Spinal cord (tissue), 10 donors: Measurements from ENCODE around the gene TUT7. TPM values are rescaled to one million over a fixed set of nuclear protein-coding genes. Genes with fewer than 3 reads are reported as not detected.
A peak's percentile ranks its signal among the peaks of the same experiment; 100 is the strongest.

Source experiments
- DNase-seq, 6 donors: peaks; one replicate each; pipeline versions ENCODE4 v3.0.0 to v3.0.0-alpha.2; 2013 to 2015; ENCODE audit warnings: low spot score in 6 of 6, low read depth in 4 of 6
- H3K27ac ChIP-seq: one replicate; pipeline ENCODE4 v1.5.1; 2013; ENCODE audit warnings: low read depth, low read length, control low read depth
- H3K27me3 ChIP-seq: one replicate; pipeline ENCODE4 v1.6.1; 2013; ENCODE audit warnings: low read length; ENCODE audit not compliant: control insufficient read depth, insufficient read depth
- H3K36me3 ChIP-seq: one replicate; pipeline ENCODE4 v1.6.1; 2013; ENCODE audit warnings: low read length; ENCODE audit not compliant: control insufficient read depth, insufficient read depth
- H3K4me1 ChIP-seq: one replicate; pipeline ENCODE4 v1.6.1; 2013; ENCODE audit warnings: low read length; ENCODE audit not compliant: control insufficient read depth, insufficient read depth
- H3K4me3 ChIP-seq: one replicate; pipeline ENCODE4 v1.5.1; 2013; ENCODE audit warnings: low read depth, low read length, control low read depth
- H3K9me3 ChIP-seq: one replicate; pipeline ENCODE4 v1.6.1; 2013; ENCODE audit warnings: low read length; ENCODE audit not compliant: control insufficient read depth, insufficient read depth
- WGBS: methylation state at CpG from one replicate; pipeline ENCODE4 v1.1.5; 2013; ENCODE audit warnings: missing lambda C conversion rate; ENCODE audit not compliant: insufficient coverage; 5-methylcytosine and 5-hydroxymethylcytosine counted together
- polyA plus RNA-seq, 2 donors: library from polyadenylated mRNA; unstranded; fragments of 120-200 nt; gene quantifications; one replicate each; pipeline ENCODE4 v1.2.1, GENCODE V29; 2013; ENCODE audit not compliant: insufficient read length in 2 of 2
- total RNA-seq, 2 donors: library from RNA; depleted of rRNA in 1 of 2; stranded (reverse); fragments of 120-200 nt in 1 of 2; fragments of >200 nt in 1 of 2; gene quantifications; one replicate each; pipeline versions ENCODE4 v1.2.3 to v1.2.4, GENCODE V29; 2013 to 2014
- donor health status: healthy.

The TUT7 gene
- total and polyA plus RNA-seq, 4 donors, result 11.5 to 30.7 (median 21.3) TPM

- no peaks in the 10 kb centered on the region for H3K27me3 ChIP-seq
- peaks cover 4% of the 10 kb centered on the region for H3K36me3 ChIP-seq
- H3K4me3 ChIP-seq, result no peak overlapping the region
- no peak overlapping the region for H3K27ac ChIP-seq
- DNase-seq, result peak in 1 of 6 donors; percentile 61
- no peaks in the 10 kb centered on the region for H3K9me3 ChIP-seq
- 71% methylated on average over 2 of the region's 6 CpGs for WGBS
- H3K4me1 ChIP-seq, result no peaks in the 10 kb centered on the region
Observed at GRCh38 chr9:86288499-86289198, 65.6 kb downstream of the TUT7 start.

GRCh38 chr9:86287013-86287412, 67.2 kb downstream of the TUT7 start:
- Histone ChIP-seq H3K4me3 (no peak overlapping the region), H3K27ac (no peak overlapping the region), H3K4me1 (no peaks in the 10 kb centered on the region), H3K27me3 (no peaks in the 10 kb centered on the region), H3K36me3 (peaks cover 4% of the 10 kb centered on the region), H3K9me3 (no peaks in the 10 kb centered on the region)
- WGBS, result 0% methylated on average over 3 of the region's 7 CpGs
- peak in 4 of 6 donors; percentile 9 to 91 (median 48) for DNase-seq

GRCh38 chr9:86286278-86286677, 67.9 kb downstream of the TUT7 start:
- WGBS, result 36% methylated on average over 3 of the region's 3 CpGs
- Histone ChIP-seq H3K27ac (no peak overlapping the region), H3K27me3 (no peaks in the 10 kb centered on the region), H3K4me3 (no peak overlapping the region), H3K4me1 (no peaks in the 10 kb centered on the region), H3K36me3 (peaks cover 2% of the 10 kb centered on the region), H3K9me3 (no peaks in the 10 kb centered on the region)
- DNase-seq, result no peak

GRCh38 chr9:86285261-86285660, 68.9 kb downstream of the TUT7 start:
- no peak for DNase-seq
- H3K4me1 ChIP-seq, result peaks cover 5% of the 10 kb centered on the region
- no CpG with 5 or more reads among the region's 2 CpGs for whole genome bisulfite sequencing
- H3K27me3 ChIP-seq, result no peaks in the 10 kb centered on the region
- no peak overlapping the region for H3K4me3 ChIP-seq
- H3K36me3 ChIP-seq, result peaks cover 4% of the 10 kb centered on the region
- H3K9me3 ChIP-seq, result no peaks in the 10 kb centered on the region
- H3K27ac ChIP-seq, result no peak overlapping the region

GRCh38 chr9:86282979-86283535, 71.2 kb downstream of the TUT7 start:
- H3K9me3 ChIP-seq, result no peaks in the 10 kb centered on the region
- H3K36me3 ChIP-seq, result peaks cover 6% of the 10 kb centered on the region
- peak overlapping the region; percentile 83 for H3K4me3 ChIP-seq
- peaks cover 10% of the 10 kb centered on the region for H3K4me1 ChIP-seq
- peak in 1 of 6 donors; percentile 54 for DNase-seq
- H3K27ac ChIP-seq, result peak overlapping the region; percentile 96
- H3K27me3 ChIP-seq, result no peaks in the 10 kb centered on the region
- 15% methylated on average over 8 of the region's 12 CpGs for WGBS

- H3K9me3 ChIP-seq, result no peaks in the 10 kb centered on the region
- peaks cover 10% of the 10 kb centered on the region for H3K4me1 ChIP-seq
- H3K36me3 ChIP-seq, result peaks cover 6% of the 10 kb centered on the region
- DNase-seq, result peak; percentile 74 to 99 (median 94)
- under 1% methylated on average over 100 of the region's 101 CpGs for WGBS
- H3K4me3 ChIP-seq, result peak within 1 kb of the TSS; percentile 83
- peak within 1 kb of the TSS; percentile 96 for H3K27ac ChIP-seq
- H3K27me3 ChIP-seq, result no peaks in the 10 kb centered on the region
Observed at GRCh38 chr9:86282077-86282978, 71.9 kb downstream of the TUT7 start, which contains the start of gene ISCA1. ISCA1 (minus strand) TSS chr9:86282538; CDS start chr9:86282458, 80 bp downstream.

GRCh38 chr9:86281593-86282076, 72.6 kb downstream of the TUT7 start:
- DNase-seq, result peak in 2 of 6 donors; percentile 17 to 31
- H3K9me3 ChIP-seq, result no peaks in the 10 kb centered on the region
- under 1% methylated on average over 31 of the region's 31 CpGs for WGBS
- no peaks in the 10 kb centered on the region for H3K27me3 ChIP-seq
- H3K27ac ChIP-seq, result peak overlapping the region; percentile 96
- H3K4me3 ChIP-seq, result peak overlapping the region; percentile 83
- peaks cover 10% of the 10 kb centered on the region for H3K4me1 ChIP-seq
- peaks cover 6% of the 10 kb centered on the region for H3K36me3 ChIP-seq

GRCh38 chr9:86280580-86280979, 73.6 kb downstream of the TUT7 start:
- no peak for DNase-seq
- 84% methylated on average over 5 of the region's 7 CpGs for WGBS
- no peak overlapping the region for H3K27ac ChIP-seq
- H3K4me3 ChIP-seq, result no peak overlapping the region
- H3K9me3 ChIP-seq, result no peaks in the 10 kb centered on the region
- no peaks in the 10 kb centered on the region for H3K27me3 ChIP-seq
- peaks cover 10% of the 10 kb centered on the region for H3K4me1 ChIP-seq
- peaks cover 6% of the 10 kb centered on the region for H3K36me3 ChIP-seq

- Histone ChIP-seq H3K4me1 (peaks cover 15% of the 10 kb centered on the region), H3K4me3 (no peak overlapping the region), H3K36me3 (peaks cover 6% of the 10 kb centered on the region), H3K27ac (no peak overlapping the region), H3K9me3 (no peaks in the 10 kb centered on the region), H3K27me3 (no peaks in the 10 kb centered on the region)
- WGBS, result 67% methylated on average over 3 of the region's 3 CpGs
- no peak for DNase-seq
Observed at GRCh38 chr9:86279839-86280238, 74.4 kb downstream of the TUT7 start.
